Measurements from ENCODE around the gene TRIO.
"Not testable (repeated sequence)": the region's sequence is repeated elsewhere in the genome, so short reads cannot be mapped to it uniquely, and the experiment has no call there.

Gene TRIO

DNA sequence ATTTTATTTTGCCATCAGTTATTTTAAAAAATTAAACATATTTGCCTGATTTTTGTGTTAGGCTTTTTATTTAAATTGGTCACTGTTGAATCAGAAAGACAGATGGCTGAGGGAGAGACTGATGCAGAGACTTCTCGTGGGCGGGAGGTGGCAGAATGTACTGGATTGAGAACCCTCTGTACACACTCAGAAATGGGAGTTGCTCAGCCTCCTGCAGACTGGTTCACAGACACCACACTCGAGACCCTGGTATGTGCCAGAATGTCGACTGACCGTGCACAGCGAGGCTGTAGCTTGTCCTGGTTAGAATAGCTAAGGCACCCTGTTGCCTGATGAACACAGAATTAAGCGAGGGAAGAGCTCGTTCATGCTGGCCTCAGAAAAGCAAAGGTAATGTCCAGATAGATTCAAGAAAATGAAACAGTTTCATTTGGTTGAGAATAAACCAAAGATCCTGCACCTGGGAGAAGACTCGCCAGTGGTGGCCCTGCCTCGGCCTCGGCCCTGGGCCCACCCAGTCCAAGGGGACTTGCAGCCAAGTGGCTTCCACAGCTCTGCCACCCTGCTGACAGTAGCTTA, 367.1 kb downstream of the TRIO start:
- no peak for DNase-seq (ENCODE audit: low read depth)

DNA sequence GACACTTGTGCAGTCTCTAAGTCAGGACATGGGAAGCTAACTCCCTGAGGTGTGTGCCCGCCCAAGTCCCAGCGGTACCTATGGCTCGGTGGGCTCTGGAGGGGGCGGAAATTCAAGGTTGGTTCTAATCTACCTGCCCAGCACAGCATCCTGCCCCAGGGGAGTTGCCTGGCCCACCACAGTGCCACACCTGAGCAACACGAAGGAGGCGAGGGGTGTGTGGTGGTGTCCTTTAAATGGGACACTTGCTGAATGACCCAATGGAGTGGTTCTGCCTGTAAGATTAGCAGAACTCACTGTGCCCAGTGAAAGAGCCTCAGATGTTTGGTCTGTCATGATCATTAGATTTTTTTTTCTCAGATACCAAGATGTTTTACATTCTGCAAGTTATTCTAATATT, 367.7 kb downstream of the TRIO start:
- DNase-seq (ENCODE audit: low read depth): no peak

DNA sequence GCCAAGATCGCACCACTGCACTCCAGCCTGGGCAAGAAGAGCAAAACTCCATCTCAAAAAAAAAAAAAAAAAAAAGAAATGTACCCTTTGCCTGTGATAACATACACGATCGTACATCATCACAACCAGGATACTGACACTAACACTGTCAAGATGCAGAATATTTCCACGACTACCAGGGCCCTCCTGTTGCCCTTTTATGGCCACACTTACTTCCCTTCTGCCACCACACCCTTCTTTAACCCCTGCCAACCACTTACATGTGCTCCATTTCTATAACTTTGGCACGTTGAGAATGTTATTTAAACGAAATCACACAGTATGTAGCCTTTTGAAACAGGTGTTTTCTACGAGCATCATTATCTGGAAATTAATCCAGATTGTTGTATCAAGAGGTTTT, 369.4 kb downstream of the TRIO start:
- DNase-seq (ENCODE audit: low read depth): no peak

DNA sequence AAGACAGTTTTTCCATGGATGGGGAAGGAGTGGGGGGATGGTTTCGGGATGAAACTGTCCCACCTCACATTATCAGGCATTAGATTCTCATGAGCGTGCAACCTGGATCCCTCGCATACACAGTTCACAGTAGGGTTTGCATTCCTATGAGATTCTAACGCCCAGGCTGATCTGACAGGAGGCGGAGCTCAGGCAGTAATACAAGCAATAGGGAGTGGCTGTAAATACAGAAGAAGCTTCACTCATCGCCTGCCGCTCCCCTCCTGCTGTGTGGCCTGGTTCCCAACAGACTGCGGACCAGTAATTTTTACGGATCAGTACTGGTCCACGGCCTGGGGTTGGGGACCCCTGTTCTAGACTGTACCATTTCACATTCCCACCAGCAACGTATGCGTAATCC, 370.1 kb downstream of the TRIO start:
- no peak for DNase-seq (ENCODE audit: low read depth)

DNA sequence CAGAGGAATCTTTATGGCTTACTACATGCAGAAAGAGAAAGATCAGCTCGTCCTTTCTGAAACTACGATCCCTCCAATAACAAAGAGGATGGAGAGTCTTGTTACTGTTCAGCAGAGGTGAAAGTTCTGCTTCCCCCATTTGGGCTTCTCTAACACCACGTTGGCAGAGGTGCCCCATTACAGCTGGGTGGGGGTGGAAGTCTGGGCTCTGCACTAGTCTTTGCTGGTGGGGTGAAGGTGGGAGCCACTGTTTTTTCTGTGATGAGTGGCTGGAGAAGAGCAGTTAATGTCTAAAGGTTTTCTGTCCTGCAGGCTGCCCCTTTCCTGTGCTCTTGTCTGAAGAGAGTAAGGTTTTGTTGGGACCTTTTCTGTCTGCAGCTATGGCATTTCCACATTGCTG, 373.8 kb downstream of the TRIO start:
- DNase-seq (ENCODE audit: low read depth): no peak

DNA sequence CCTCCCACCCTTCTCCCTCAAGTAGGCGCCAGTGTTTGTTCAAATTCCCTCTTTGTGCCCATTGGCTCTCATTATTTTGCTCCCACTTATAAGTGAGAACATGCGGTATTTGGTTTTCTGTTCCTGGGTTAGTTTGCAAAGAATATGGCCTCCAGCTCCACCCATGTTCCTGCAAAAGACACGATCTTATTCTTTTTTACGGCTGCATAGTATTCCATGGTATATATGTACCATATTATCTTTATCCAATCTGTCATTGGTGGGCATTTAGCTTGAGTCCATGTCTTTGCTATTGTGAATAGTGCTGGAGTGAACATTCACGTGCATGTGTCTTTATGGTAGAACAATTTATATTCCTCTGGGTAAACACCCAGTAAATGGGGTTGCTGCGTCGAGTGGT, 375.5 kb downstream of the TRIO start:
- no peak for DNase-seq (ENCODE audit: low read depth)

DNA sequence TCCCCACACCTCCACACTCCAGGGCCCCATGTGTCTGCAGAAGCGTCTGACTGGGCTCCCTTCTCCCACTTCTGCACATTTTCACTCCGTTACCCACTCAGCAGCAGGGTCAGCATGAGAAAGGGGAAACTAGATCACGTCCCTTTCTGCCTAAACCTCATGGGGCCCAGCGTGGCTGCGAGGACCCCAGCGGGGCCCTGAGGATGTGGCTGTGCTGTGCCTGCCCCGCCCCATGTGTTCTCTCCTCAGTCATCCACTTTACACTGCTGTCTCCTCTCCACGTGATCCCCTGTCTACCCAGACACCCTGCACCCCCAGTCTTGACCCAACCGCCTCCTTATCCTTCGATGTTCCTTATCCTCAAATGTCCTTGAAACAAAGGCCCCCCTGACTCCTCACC, 378.6 kb downstream of the TRIO start:
- DNase-seq (ENCODE audit: low read depth): no peak

DNA sequence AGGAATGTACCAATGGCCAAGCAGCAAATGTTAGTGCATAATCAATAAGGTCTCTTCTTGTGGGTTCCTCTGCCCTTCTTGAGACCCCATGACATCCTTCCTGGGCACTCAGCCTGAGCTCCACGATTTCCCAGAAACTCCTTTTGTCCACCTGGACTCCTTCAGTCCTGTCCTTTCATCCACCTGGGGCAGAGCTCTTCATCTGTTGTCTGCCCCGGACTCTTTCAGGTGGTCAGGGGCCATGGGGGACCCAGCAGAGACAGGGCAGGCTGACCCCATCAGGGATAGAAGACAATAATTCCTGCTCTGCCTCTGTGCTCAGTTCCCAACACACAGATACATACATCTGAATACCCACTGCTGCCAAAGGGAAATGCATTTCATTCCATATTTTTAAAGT, 379.6 kb downstream of the TRIO start:
- DNase-seq (ENCODE audit: low read depth): no peak

DNA sequence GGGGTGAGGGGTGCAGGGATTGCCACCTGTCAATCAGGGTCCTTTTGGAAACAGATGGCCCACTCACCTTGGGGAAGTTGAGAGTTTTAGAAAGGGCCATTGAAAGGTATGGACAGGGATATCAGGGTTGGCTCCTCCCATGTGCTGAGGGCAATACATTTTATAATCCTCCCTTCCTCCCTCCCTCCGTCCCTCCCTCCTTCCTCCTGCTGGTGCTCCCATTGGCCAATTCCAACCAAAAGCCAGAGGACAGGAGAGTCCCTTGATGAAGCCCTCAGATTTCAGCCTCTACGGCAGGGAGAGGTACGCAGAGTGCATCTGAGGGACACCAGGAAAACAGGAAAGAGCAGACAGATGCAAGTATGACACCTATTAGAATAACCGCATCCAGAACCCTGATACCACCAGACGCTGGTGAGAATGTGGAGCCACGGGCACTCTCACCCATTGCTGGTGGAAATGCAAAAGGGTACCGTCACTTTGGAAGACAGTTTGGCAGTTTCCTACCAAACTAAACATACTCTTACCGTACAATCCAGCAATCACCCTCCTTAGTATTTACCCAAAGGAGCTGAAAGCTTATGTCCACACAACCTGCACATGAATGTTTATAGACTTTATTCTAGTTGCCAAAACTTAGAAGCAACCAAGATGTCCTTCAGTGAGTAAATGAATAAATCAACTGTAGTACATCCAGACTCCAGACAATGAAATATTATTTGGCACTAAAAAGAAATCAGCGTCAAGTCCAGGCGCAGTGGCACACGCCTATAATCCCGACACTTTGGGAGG, 380.3 kb downstream of the TRIO start:
- DNase-seq (ENCODE audit: low read depth): no peak

DNA sequence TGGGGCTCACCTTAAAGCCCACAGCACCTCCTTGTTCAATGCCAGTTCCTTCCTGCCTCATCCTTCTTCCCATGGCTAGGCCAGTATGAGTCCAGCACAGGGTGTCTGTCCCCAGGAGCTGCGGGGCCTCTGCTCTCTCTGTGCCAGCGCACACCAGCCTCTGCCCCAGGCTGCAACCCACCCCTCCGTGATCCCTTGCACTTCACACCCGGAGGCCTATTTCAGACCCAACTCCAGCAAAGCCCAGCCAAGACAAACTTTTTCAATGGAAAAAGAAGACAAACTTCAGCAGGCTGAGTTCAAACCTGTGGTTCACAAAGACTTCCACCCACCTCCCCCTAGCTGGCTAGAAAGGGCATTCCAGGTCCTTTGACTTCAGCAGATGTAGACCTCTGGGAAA, 382.3 kb downstream of the TRIO start:
- no peak for DNase-seq (ENCODE audit: low read depth)

DNA sequence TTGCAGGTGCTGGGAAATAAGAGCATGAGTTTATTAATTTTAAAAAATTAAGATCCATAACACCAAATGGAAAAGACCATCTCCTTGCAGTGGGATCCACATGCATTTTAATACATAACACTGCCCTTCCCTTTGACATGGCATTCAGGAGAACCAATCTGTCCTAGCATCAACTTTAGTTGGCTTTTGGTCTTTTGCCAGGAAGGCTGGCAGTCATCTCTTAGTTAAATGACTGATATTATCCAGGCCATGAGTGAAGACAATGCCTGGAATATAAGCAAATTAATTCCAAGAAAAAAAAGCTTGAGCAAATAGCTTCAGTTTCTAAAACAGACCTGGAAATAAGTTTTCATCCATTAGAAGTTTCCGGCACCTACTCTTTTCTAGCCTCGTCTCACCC, 383.4 kb downstream of the TRIO start:
- DNase-seq (ENCODE audit: low read depth): no peak

DNA sequence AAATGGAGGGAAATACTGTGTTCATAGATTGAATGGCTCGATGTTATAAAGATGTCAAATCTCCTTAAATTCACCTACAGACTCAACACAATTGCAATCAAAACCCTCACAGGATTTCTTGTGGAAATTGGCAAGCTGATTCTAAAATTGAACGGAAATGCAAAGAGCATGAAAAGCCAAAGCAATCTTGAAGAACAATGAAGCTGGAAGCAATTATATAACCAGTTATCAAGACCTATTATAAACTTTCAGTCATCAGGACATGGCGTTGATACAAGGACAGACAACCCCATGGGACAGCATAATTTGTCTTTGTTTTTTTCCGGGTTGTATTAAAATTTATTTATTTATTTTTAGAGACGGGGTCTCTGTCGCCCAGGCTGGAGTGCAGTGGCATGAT, 385.0 kb downstream of the TRIO start:
- no peak for DNase-seq (ENCODE audit: low read depth)

DNA sequence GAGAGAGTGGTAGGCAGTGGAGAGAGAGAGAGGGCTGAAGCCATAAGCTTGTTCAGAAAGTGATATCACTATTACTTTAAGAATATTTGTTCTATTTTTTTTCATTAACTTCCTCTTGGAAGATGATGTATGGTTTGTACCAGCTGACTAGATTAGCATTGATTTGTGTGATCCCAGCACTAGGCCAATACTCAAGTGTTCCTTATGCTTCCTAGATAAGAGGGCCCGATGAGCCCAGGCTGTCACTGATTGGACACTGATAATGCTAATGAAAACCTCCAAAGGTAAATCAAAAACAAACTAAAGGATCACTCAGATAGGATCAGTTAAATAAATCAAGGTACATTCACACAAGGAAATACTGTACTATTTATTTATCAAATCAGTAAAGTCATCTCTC, 385.8 kb downstream of the TRIO start:
- no peak for DNase-seq (ENCODE audit: low read depth)

DNA sequence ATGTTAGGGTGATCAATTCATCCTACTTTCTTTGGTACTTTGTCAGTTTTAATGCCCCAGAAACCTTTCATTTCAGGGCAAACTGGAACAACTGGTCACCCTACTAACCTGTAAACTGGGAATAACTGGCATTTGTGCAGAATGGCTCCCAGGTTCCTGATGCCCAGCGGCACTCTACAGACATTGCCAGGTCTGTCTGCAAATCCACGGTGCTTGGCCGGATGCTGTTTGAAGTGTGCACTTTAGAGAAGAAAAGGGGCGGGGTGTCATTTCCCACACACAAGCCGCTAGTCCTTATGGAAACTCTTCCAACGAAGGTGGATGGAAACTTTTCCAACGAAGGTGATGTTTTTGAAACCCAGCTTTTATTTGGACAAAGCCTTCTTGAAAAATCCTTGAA, 388.5 kb downstream of the TRIO start:
- no peak for DNase-seq (ENCODE audit: low read depth)

DNA sequence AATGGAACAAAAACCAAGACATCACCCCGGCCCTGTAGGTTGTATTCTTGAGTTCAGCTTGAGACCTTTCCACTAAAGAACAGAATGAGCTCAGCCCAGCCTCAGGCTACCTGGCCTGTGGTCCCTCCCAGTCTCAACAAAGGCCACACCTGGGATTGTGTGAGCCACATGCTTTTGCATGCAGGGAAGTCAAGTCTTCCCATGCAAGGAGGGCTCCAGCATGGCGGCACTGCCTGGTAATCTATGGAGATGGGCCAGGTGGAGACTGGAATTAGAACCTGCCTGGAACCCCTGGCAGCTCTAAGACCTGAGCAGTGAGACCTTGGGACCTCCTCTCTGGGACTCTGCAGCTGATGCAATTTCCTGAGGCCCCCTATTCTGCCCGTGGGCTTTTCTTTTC, 389.0 kb downstream of the TRIO start:
- DNase-seq (ENCODE audit: low read depth): no peak

DNA sequence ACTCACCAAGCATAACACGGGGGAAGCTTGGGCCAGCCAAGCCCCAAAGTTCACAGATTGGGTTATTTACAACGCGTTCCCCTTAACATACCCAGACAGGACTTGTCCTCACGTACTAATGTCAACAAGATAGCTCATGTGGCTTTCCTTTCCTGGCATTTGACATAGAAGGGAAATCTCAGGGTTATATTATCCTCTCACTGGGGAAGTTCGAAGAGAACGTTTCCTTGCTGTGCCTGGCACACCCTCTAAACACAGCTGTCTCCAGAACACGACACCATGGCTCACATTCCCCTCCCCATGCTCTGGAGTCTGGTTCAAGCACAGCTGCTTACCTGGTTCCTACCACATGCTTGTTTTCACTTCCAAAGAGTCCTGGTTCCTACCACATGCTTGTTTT, 391.6 kb downstream of the TRIO start:
- no peak for DNase-seq (ENCODE audit: low read depth)

DNA sequence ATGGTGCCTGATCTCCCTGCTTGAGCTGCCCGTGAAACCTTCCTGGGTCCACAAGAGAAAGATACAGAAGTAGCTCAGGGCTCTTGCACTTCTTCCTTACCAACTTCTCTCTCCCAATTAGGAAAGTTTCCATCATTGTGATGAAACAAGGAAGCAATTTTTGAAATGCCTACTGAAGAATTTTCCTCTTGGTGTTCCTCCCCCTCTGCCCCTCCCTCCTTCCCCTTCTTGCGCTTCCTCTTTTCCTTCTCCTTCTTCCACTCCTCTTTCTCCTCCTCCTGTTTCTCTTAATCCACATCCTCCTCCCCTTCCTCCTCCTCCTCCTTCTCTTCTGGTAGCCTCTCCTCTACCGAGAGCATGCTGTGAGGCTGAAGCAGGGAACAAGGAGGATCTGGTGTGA, 402.2 kb downstream of the TRIO start:
- DNase-seq (ENCODE audit: low read depth): no peak

DNA sequence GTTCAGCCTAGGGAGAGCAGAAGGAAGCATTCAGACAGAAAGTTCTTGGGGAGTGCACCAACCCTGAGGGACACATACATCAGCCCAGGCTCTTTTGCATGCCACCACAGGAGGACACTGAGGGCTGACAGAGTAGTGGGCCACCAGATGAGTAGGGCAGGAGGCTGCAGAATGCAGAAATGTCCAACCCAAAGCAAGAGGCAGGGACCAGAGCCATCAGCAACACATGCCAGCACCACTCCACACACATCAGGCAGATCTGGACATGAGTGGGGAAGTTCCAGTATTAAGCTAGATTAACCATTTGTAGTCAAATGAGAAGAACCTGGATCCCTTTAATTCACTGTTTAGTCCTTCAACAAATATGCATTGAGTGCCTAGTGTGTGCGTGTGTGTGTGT, 402.7 kb downstream of the TRIO start:
- no peak for DNase-seq (ENCODE audit: low read depth)

DNA sequence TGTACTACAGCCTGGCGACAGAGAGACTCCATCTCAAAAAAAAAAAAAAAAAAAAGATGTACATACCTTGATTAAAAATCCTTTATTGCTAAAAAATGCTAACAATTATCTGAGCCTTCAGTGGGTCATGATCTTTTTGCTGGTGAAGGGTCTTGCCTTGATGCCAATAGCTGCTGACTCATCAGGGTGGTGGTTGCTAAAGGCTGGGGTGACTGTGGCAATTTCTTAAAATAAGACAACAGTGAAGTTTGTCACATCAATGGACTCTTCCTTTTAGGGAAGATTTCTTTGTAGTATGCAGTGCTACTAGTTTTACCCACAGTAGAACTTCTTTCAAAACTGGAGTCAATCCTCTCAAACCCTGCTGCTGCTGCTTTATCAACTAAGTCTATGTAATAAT, 404.5 kb downstream of the TRIO start:
- DNase-seq (ENCODE audit: low read depth): no peak

DNA sequence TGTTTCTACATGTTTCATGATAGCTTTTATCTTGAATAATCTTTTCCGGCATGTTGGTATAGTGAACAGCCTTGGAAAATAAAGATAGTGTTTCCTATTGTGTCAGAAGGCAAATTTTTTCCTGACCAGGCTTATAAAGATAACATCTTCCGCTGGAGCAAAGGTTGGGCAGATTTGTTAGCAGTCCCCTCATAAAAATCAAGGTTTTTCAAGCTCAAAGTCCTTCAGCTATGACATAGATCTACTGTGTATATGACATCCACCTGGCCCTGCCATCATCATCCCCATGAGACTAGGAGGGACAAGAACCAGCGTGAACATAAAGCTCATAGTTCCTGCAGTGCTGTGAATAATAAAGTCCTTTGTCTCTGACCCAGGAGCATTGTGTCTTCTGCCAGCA, 408.1 kb downstream of the TRIO start:
- DNase-seq (ENCODE audit: low read depth): no peak

DNA sequence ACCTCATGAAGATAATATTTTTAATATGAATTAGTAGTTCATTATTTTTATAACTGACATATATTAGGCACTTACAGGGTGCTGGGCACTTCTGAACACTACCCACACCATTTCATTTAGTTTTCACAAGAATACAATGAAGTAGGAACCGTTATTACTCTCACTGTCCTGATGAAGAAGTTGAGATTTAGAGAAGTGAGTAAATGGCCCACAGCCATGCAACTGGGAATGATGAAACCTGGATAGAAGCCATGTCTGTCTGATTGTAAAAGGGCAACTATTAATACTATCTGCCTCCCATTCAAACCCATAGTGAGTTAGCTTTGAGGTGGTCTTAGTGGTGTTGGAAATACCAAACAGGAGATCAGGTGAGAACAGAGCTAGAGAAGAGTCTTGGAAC, 408.9 kb downstream of the TRIO start:
- no peak for DNase-seq (ENCODE audit: low read depth)

DNA sequence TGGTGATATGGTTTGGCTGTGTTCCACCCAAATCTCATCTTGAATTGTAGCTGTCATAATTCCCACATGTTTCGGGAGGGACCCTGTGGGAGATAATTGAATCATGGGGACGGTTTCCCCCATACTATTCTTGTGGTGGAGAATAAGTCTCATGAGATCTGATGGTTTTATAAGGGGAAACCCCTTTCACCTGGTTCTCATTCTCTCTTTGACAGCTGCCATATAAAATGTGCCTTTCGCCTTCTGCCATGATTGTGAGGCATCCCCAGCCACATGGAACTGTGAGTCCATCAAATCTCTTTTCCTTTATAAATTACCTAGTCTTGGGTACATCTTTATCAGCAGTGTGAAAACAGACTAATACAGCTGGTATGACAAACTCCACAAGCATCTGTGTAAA, 411.1 kb downstream of the TRIO start:
- not testable (repeated sequence) for DNase-seq (ENCODE audit: low read depth)

DNA sequence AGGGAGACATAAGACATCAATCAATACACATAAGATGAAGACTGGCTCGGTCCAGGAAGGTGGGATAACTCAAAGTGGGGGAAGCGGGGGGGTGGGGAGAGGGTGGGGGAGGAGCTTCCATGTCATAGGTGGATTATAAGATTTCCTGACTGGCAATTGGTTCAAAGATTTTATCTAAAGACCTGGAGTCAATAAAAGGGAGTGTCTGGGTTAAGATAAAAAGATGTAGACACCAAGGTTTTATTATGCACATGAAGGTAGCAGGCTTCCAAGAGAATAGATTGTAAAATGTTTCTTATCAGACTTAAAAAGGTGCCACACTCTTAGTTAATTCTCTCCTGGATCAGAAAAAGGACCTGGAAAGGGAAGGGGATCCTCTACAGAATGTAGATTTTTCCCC, 412.9 kb downstream of the TRIO start:
- DNase-seq (ENCODE audit: low read depth): no peak

DNA sequence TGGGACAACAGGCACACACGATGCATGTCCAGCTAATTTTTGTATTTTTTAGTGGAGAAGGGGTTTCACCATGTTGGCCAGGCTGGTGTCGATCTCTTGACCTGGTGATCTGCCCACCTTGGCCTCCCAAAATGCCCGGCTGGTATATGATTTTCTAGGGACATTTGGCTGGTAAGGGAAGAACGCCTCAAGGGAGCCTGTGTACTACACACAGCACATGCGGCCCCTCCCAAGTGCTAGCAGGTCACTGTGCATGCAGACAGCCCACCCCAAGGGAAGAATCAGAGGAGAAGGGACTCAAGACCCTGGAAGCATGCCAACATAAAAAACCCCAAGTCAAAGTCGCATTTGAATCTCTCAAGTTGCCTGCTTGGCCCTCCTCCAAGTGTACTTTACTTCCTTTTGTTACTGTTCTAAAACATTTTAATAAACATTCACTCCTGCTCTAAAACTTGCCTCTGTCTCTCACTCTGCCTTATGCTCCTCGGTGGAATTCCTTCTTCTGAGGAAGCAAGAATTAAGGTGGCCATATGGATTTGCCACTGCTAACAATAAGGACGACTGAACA, 414.1 kb downstream of the TRIO start:
- no peak for DNase-seq (ENCODE audit: low read depth)
